ENCODE data around the gene ASB2. TPM values are rescaled to one million over a fixed set of nuclear protein-coding genes. Genes with fewer than 3 reads are reported as not detected.

Gene ASB2
- total and polyA plus RNA-seq, 2 of the 4 experiments (the other 2 are of a cell fraction), result 0.54 to 0.77 TPM

DNA sequence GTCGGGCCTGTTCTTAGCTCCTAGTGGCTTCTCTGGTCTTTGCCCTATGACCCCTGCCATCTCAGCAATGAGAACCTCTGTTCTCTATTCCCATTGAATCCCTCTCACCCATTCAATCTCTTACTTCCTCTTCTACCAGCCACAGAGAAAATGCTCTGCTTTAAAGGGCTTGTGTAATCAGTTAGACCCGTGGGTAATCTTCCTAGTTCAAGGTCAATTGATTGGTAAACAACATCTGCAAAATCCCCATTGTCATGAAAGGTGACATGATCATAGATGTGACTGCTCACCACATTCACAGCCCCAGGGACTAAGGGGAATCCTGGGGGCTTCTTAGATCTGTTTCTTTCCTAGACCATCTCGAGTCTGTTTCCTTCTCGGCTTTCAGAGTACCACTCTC lies 13.6 kb upstream of the ASB2 start:
- Histone ChIP-seq H3K27ac (ENCODE audit: insufficient read depth, low read length) (no peak overlapping the region), H3K9me3 (ENCODE audit: control insufficient read depth, insufficient read depth, low read length) (no peaks in the 10 kb centered on the region), H3K9ac (ENCODE audit: low read depth, low read length) (no peak overlapping the region), H4K5ac (ENCODE audit: low read depth, low read length) (no peak overlapping the region), H2BK20ac (ENCODE audit: low read depth, low read length) (no peak overlapping the region), H3K9me1 (ENCODE audit: insufficient read depth, low read length) (peaks cover 7% of the 10 kb centered on the region; the same call in 1 of the 2 replicates), H3K4me2 (ENCODE audit: low read depth, low read length) (no peak overlapping the region), H3K18ac (ENCODE audit: low read depth, low read length) (no peak overlapping the region), H3K4ac (ENCODE audit: low read depth, low read length) (no peak overlapping the region), H4K8ac (ENCODE audit: low read depth in 2 of 2, low read length in 2 of 2) (no peak overlapping the region), H2AFZ (replicated peaks; ENCODE audit: low read length, poor library complexity) (no peak overlapping the region), H3K79me1 (ENCODE audit: low read depth in 1 of 2, low read length in 2 of 2) (no peaks in the 10 kb centered on the region), H3K23ac (ENCODE audit: low read depth, low read length) (no peak overlapping the region), H2AK9ac (replicated peaks; ENCODE audit: low read depth, low read length, poor library complexity) (no peak overlapping the region), H3K27me3 (ENCODE audit: control insufficient read depth, insufficient read depth, low read length) (peaks cover 5% of the 10 kb centered on the region; the same call in 1 of the 2 replicates), H2AK5ac (ENCODE audit: low read depth, low read length) (no peak overlapping the region), H3K36me3 (ENCODE audit: control insufficient read depth, insufficient read depth, low read length) (no peaks in the 10 kb centered on the region), H2BK5ac (ENCODE audit: low read depth, low read length, poor library complexity, severe bottlenecking) (no peak overlapping the region), H3K56ac (ENCODE audit: extremely low read depth, insufficient read depth, low read length) (no peak overlapping the region), H4K20me1 (ENCODE audit: insufficient read depth, low read length) (no peaks in the 10 kb centered on the region), H3K4me1 (ENCODE audit: control insufficient read depth, insufficient read depth, low read length) (peaks cover 10% of the 10 kb centered on the region), H3K4me3 (ENCODE audit: insufficient read depth, low read depth, low read length) (no peak overlapping the region), H3K14ac (replicated peaks; ENCODE audit: low read depth, low read length) (no peak overlapping the region), H2BK120ac (ENCODE audit: low read depth, low read length) (no peak overlapping the region), H4K91ac (ENCODE audit: insufficient read depth, low read depth, low read length) (no peak overlapping the region), H2BK15ac (ENCODE audit: low read depth, low read length) (no peak overlapping the region)
- dilution Hi-C loops (cut with HindIII; ENCODE audit: low sequenced_read_pairs, unreplicated experiment), result no loop called here
- intact Hi-C loops (cut with micrococcal nuclease), result no loop called here
- BruUV-seq (replicated peaks), result no TSS peak
- CTCF ChIA-PET, result no interaction called here
- POLR2A ChIA-PET (ENCODE audit: unreplicated experiment), result no interaction called here
- WGBS, 2 experiments (ENCODE audit: extremely low coverage in 2 of 2, insufficient read length in 1 of 2), result no CpG with 5 or more reads among the region's 4 CpGs
- DNase-seq, result no peak
- in situ Hi-C loops (cut with MboI; ENCODE audit: low sequenced_read_pairs), result no loop called here
- TF ChIP-seq CEBPB (IDR thresholded peaks at IDR 0.05; ENCODE audit: low read depth, low read length) (no peak), MXI1 (IDR thresholded peaks at IDR 0.05; ENCODE audit: borderline replicate concordance, low read depth, low read length) (no peak), MAFK (IDR thresholded peaks at IDR 0.05; ENCODE audit: low read depth, low read length) (no peak), CHD1 (IDR thresholded peaks at IDR 0.05; ENCODE audit: low read depth, low read length) (no peak), NFE2L2 (IDR thresholded peaks at IDR 0.05; ENCODE audit: low read depth, low read length) (no peak), SMC3 (IDR thresholded peaks at IDR 0.05; ENCODE audit: low read depth, low read length) (no peak)
- TF ChIP-seq, protein P1, sequence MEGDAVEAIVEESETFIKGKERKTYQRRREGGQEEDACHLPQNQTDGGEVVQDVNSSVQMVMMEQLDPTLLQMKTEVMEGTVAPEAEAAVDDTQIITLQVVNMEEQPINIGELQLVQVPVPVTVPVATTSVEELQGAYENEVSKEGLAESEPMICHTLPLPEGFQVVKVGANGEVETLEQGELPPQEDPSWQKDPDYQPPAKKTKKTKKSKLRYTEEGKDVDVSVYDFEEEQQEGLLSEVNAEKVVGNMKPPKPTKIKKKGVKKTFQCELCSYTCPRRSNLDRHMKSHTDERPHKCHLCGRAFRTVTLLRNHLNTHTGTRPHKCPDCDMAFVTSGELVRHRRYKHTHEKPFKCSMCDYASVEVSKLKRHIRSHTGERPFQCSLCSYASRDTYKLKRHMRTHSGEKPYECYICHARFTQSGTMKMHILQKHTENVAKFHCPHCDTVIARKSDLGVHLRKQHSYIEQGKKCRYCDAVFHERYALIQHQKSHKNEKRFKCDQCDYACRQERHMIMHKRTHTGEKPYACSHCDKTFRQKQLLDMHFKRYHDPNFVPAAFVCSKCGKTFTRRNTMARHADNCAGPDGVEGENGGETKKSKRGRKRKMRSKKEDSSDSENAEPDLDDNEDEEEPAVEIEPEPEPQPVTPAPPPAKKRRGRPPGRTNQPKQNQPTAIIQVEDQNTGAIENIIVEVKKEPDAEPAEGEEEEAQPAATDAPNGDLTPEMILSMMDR (conservative IDR thresholded peaks at IDR 0.05; ENCODE audit: low read depth, low read length), result no peak
- TF ChIP-seq, protein P2, sequence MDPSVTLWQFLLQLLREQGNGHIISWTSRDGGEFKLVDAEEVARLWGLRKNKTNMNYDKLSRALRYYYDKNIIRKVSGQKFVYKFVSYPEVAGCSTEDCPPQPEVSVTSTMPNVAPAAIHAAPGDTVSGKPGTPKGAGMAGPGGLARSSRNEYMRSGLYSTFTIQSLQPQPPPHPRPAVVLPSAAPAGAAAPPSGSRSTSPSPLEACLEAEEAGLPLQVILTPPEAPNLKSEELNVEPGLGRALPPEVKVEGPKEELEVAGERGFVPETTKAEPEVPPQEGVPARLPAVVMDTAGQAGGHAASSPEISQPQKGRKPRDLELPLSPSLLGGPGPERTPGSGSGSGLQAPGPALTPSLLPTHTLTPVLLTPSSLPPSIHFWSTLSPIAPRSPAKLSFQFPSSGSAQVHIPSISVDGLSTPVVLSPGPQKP (IDR thresholded peaks at IDR 0.05; ENCODE audit: borderline replicate concordance, low read depth, low read length), result no peak
- no peak for ATAC-seq (ENCODE audit: low read depth)

All from IMR-90 (cell line).